GM10266 (cell line): Measurements from ENCODE around the gene SPRED1.

ENCODE experiments used
- DNase-seq: peaks from one replicate; pipeline ENCODE4 v3.0.0; 2012; ENCODE audit errors: extremely low spot score
- CTCF ChIP-seq: IDR thresholded peaks from 2 replicates; pipeline ENCODE4 v1.5.1; 2012; ENCODE audit warnings: mild to moderate bottlenecking, low read depth; ENCODE audit not compliant: control insufficient read depth, insufficient read depth; ENCODE audit errors: missing control alignments

The SPRED1 gene

GRCh38 chr15:38401106-38401505 is 148.5 kb downstream of the SPRED1 start:
- TF ChIP-seq CTCF: no peak
- DNase-seq: no peak

GRCh38 chr15:38401701-38402100 is 149.1 kb downstream of the SPRED1 start:
- no peak for DNase-seq
- no peak for TF ChIP-seq CTCF

- no peak for TF ChIP-seq CTCF
- no peak for DNase-seq
Measured at GRCh38 chr15:38406436-38406835, 153.8 kb downstream of the SPRED1 start.
